ENCODE results near the gene THSD4.

GRCh38 chr15:71627188-71627587 is 511.9 kb downstream of the THSD4 start:
- TF ChIP-seq POLR2AphosphoS5 (IDR thresholded peaks at IDR 0.05; ENCODE audit: low read depth), result no peak
- TF ChIP-seq, protein P1, sequence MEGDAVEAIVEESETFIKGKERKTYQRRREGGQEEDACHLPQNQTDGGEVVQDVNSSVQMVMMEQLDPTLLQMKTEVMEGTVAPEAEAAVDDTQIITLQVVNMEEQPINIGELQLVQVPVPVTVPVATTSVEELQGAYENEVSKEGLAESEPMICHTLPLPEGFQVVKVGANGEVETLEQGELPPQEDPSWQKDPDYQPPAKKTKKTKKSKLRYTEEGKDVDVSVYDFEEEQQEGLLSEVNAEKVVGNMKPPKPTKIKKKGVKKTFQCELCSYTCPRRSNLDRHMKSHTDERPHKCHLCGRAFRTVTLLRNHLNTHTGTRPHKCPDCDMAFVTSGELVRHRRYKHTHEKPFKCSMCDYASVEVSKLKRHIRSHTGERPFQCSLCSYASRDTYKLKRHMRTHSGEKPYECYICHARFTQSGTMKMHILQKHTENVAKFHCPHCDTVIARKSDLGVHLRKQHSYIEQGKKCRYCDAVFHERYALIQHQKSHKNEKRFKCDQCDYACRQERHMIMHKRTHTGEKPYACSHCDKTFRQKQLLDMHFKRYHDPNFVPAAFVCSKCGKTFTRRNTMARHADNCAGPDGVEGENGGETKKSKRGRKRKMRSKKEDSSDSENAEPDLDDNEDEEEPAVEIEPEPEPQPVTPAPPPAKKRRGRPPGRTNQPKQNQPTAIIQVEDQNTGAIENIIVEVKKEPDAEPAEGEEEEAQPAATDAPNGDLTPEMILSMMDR (IDR thresholded peaks at IDR 0.05; ENCODE audit: insufficient read depth, low read length), result no peak
- TF ChIP-seq, protein P2, sequence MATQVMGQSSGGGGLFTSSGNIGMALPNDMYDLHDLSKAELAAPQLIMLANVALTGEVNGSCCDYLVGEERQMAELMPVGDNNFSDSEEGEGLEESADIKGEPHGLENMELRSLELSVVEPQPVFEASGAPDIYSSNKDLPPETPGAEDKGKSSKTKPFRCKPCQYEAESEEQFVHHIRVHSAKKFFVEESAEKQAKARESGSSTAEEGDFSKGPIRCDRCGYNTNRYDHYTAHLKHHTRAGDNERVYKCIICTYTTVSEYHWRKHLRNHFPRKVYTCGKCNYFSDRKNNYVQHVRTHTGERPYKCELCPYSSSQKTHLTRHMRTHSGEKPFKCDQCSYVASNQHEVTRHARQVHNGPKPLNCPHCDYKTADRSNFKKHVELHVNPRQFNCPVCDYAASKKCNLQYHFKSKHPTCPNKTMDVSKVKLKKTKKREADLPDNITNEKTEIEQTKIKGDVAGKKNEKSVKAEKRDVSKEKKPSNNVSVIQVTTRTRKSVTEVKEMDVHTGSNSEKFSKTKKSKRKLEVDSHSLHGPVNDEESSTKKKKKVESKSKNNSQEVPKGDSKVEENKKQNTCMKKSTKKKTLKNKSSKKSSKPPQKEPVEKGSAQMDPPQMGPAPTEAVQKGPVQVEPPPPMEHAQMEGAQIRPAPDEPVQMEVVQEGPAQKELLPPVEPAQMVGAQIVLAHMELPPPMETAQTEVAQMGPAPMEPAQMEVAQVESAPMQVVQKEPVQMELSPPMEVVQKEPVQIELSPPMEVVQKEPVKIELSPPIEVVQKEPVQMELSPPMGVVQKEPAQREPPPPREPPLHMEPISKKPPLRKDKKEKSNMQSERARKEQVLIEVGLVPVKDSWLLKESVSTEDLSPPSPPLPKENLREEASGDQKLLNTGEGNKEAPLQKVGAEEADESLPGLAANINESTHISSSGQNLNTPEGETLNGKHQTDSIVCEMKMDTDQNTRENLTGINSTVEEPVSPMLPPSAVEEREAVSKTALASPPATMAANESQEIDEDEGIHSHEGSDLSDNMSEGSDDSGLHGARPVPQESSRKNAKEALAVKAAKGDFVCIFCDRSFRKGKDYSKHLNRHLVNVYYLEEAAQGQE (IDR thresholded peaks at IDR 0.05; ENCODE audit: insufficient replicate concordance, low read depth), result no peak

Data from HL-60 (cell line).